WTC11 (cell line): ENCODE data around the gene KRTAP6-1.

ENCODE experiments used
- CREB1 ChIP-seq: sonication (generic); formaldehyde crosslinking; IDR thresholded peaks from 2 replicates; pipeline ENCODE4 v1.8.0; 2023; ENCODE audit warnings: mild to moderate bottlenecking, missing genetic modification reagents
- CTCF ChIP-seq: fragments of 200-600 bp; IDR thresholded peaks from 2 replicates; pipeline ENCODE4 v1.8.0; 2022; ENCODE audit warnings: antibody characterized with exemption
- USF2 ChIP-seq: sonication (generic); formaldehyde crosslinking; IDR thresholded peaks from 2 replicates; pipeline ENCODE4 v1.8.1; 2023; ENCODE audit warnings: mild to moderate bottlenecking, missing genetic modification reagents, moderate library complexity
- ZMAT4 ChIP-seq: fragments of 250-450 bp; sonication (Bioruptor Pico); IDR thresholded peaks from 2 replicates; pipeline ENCODE4 v1.9.0; 2021; ENCODE audit warnings: mild to moderate bottlenecking

GRCh38 chr21:30623362-30623761, 9.6 kb upstream of the KRTAP6-1 start:
- TF ChIP-seq CTCF (no peak), ZMAT4 (CRISPR knock-in tag) (no peak), CREB1 (no peak), USF2 (no peak)
